GM18868 (cell line): ENCODE measurements around the gene FIGNL2.
"Not testable (repeated sequence)": the region's sequence is repeated elsewhere in the genome, so short reads cannot be mapped to it uniquely, and the experiment has no call there.

Experiments
- ATAC-seq: cut with Tn5 transposase; IDR thresholded peaks from one replicate; pipeline ENCODE4 v1.9.1; 2021; ENCODE audit warnings: mild to moderate bottlenecking, moderate library complexity; ENCODE audit not compliant: unreplicated experiment

FIGNL2 gene

DNA sequence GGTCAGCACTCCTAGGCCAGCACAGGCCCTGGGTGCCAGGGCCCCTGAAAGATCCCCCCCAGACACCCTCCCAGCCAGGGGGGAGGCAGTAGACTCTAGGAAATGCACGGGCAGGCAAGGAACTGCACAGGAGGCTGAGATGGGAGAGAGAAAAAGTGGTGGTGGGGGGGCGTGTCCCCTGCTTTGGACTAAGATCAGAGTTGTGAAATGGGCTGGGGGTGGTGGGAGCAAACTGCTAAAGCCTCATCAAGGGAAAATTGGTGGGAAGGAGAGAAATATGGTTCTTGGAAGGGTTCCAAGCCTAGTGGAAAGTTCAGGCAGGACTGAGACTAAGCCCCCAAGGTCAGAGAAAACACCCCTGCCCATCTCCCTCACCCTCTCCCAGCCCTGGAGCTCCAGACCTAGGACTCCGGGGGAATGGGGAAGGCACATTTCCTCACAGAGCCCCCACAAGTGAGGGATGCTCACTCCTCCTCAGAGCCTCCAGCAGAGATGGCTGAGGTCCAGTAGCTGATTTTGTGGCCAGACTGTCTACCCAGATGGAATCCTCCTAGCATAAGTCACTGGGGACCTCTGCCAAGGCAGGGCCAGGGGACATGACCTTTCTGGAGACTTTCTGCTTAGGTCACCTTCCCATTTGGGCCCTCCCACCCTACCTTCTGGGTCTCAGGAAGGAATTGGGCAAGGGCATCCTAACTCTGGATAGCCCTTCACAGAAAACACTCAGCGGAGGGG, 29.8 kb downstream of the FIGNL2 start:
- no peak for ATAC-seq

DNA sequence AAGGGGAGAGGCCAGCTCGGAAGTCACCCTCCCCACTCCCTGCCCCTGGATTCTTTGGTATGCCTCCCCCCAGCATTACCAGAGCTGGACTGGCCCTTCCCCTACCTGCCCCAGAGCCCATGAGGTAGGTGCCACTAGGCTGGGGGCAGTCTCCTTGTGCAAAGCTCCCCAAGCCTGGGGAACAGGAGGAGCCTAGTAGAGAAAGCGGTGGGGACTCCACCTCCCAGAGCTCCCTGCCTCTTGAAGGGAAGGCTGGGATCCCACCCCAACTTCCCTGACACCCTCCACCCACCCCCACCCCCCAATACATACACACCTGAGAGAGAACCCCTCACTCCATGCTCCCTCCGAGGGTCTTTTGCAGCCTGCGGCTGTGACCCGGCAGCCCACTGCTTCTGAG, 30.4 kb downstream of the FIGNL2 start:
- no peak for ATAC-seq

DNA sequence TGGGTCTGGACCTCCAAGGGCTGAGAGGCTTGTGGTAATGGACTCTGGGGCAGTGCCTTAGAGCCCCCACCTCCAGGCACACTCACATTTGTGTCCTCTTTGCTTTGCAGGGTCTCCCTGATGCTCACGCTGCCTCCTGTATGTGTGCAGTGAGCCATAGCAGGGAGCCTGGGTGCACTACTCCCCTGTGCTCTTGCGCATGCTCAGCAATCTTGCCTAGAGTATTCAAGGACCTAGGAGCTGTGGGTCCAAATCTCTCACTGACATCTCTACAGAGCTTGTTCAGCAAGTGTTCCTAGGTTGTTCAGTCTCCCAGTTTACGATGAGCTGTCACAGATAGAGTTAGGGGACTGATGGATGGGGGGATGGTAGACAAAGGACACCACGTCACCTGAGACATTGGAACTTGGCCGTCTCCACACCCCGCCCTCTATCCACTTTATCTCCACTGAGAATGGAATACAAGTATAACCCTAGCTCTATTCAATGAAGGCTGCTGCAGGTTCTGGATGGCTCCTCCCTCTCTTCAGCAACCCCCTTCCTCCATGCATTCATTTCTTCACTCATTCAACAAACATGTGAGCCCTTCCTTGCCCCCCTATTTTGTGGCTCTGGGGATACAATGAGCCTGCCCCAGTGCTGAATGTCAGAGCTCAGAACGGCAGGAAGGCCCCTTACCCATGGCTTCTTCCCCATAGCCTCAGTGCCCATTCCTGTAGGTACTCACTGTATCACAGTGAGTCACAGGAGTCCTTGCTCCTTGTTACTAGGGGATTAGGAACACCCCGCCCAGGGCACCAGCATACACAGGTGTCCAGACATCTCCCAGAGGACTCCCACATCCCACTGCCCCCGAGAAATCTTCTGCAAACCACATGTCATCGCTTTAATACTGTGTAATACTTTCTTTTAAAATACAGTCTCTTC, 31.2 kb downstream of the FIGNL2 start:
- ATAC-seq = no peak

DNA sequence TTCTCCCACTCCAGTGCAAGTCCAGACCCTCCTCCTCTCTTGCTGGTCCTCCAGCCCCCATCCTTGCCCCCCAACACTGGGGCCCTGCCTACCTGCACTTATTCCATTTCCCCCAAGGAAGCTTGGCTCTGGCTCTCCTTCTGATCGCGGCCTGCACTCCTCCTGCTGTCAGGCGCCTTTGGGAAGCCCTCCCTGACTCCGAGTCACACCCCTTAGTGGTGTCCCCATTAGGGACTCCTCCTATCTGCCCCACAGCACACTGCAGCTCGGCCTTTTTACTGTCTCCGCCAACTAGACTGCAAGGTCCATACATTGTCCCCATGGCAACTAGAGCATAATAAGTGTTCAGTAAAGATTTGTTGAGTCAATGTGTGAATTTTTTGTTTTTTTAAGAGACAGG, 32.9 kb downstream of the FIGNL2 start:
- ATAC-seq = no peak

DNA sequence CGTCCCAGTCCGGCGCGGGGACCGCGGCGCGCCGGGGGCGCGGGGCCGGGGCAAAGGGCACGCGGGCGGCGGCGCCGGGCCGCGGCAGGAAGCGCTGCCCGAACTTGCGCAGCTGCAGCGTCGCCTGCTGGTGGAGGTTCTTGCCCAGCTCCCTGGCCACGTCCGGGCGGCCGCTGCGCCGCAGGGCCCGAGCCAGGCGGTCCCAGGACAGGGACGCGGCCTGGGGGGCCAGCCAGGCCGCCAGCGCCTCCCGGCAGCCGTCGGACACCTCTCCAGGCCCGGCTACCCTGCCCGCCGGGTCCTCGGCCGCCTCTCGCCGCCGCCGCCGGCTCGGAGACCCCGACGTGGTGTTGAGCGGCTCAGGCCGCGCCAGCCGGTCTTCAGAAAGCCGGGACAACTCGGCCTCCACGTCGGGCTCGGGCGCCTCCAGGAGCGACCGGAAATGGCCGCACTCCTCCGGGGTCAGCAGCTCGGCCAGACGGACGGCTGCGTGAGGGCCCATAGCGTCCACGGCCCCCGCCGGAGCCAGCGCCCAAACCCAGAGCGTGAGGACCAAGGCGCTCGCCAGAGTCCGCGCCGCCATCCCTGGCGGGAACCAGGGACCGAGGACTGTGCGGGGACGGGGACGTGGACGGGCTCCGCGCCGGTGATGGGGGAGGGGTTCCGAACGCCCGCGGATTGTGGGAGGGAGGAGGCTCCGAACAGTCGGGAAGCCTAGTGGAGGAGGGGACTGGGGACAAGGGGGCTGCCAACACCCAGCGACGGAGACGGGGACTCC, 34.0 kb downstream of the FIGNL2 start:
- ATAC-seq = no peak

DNA sequence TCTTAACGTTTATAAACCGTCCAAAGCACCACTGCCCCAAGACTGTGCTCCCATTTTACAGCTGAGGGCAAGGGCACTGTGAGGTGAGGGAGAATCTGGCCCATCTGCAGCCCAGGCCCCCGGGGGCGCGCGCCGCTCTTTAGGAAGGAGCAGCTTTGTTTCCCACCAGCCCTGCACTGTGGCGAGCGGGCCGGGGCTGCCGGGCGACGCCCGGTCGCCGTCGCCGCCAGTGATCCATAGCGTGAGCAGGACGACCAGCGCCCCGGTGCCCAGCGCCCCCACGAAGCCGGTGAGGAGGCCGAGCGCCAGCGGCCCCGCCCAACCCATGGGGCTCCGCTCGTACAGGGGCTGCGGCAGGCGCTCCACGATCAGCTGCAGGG, 34.6 kb downstream of the FIGNL2 start:
- ATAC-seq = no peak

DNA sequence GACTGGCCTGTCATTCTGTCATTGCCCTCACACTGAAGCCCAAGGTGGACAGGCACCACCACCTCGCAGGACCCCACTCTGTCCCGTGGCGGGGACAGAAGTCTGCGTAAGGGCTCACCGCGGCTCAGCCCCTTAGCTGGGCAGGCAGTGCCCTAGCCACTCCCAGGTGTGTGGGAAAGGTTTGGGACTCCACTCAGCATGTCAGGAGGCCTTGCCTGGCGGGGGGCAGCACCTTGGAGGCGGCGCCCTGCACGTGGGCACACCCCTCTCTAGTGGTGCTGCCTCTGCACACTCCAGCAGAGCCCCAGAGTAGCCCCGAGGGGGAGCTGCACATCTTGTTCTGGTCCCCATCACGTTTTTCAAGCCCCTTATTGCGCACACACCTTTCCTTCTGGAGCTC, 35.6 kb downstream of the FIGNL2 start:
- no peak for ATAC-seq

DNA sequence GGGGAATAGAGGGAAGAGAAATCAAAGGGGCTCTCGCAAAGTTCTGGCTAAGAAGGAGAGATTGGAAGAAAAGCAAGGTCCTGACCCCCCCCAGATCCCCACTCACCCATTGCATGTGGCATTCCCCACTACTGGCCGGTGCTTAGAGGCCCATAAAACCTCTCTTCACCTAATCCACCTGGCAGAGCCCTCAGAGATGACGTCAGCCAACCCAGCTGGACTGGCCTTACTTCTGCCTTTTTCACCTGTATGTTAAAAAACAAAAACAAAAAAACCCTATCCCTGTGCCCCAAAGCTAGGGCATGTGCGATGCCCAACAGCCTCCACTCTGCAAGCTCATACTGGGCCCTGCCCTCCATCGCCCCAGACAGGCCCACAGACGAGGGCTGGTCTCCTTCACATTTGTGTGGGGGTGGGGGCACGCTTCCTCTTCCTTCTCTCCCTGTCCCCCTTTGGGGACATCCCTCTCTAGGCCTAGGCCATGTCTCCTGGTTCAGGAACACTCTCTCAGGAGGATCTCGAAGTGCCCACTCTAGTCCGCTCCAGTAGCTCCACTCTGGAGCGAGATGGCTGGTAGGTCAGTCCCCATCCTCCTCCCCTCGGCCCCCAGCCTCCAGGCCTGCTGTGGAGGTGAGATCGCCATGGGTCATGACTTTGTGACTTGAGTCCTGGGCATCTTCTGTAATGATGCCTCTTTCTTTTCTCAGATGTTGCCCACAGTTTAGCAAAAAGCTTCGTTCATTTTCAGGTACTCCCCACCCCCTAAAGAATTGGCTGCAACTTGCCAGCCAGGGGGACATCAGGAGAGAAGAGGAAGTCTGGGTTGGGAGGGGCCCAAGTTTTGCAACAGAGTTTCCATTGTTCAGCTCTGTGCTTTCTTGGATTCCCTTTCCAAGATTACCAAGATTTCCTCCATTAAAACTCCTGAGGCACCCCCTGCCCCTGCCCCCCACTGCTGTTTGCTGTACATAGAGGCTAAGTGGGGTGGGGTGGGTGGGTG, 37.0 kb downstream of the FIGNL2 start:
- ATAC-seq = no peak

DNA sequence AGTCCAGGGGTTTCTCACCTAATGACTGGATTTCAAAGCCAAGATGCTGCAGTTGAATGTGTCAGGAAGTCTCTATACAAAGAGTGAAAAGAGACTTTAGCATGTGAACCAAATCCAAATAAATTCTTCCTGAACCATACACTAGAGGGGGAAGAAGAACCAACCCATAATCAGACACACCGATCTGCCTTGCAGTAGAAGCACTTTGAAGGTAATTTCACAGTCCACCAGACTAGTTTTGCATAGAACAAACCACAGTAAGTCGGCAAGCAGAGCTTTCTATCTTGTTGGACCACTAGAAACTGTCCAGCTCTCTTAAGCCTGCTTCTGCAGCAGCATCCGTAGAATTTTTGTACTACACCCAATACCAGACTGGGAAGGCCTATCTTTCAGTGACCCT, 39.3 kb downstream of the FIGNL2 start:
- ATAC-seq = no peak

DNA sequence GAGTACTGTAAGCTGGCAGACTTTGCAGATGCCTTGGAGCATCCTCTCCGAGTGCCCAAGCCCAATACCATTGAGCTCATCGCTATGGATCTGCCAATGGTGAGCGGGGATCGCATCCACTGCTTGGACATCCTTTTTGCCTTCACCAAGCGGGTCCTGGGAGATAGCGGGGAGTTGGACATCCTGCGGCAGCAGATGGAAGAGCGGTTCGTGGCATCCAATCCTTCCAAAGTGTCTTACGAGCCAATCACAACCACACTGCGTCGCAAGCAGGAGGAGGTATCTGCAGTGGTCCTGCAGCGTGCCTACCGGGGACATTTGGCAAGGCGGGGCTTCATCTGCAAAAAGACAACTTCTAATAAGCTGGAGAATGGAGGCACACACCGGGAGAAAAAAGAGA, 41.6 kb downstream of the FIGNL2 start:
- ATAC-seq = no peak

DNA sequence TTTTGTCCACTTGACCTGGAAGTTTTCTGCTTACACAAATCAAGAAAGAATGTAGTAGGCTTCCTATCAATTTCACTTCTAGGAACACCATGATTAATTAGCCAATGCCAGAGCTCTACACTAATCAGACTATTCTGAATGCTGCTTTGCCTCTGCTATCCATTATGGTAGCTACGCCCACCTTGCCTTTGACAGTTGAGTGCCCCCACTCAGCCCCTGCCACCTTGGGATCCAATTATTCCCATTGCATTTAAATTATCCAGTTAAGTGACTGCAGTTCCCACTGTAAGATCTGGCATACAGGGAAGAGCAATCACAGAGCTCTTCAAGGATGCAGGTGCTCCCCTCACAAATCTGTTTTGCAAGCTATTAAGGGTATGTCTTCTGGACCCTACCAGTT, 47.5 kb downstream of the FIGNL2 start:
- no peak for ATAC-seq

DNA sequence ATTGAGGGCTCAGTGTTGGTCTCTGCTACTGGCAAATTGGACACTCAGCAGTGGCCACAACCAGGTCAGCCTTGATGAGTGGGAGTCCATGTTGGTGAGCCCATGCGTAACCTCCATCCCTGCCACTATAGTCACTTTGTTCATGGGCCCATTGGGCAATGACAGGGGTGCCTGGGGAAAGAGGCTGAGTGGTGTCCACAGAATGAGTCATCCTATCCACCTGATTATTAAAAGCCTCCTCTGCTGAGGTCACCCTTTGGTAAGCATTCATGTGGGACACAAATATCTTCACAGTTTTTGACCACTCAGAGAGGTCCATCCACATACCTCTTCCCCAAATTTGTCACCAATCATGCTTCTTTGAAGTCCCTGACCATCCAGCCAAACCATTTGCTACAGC, 50.0 kb downstream of the FIGNL2 start:
- no peak for ATAC-seq

DNA sequence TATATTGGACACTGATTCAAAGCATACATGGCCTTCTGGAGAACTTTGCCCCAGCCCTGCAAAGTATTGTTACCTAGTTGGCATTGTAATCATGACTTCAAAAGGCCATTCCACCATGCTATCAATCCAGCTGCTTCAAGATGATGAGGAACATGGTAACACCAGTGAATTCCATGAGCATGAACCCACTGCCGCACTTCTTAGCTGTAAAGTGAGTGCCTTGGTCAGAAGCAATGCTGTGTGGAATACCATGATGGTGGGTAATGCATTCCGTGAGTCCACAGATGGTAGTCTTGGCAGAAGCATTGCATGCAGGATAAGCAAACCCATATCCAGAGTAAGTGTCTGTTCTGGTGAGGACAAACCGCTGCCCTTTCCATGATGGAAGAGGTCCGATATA, 50.5 kb downstream of the FIGNL2 start:
- ATAC-seq = not testable (repeated sequence)

DNA sequence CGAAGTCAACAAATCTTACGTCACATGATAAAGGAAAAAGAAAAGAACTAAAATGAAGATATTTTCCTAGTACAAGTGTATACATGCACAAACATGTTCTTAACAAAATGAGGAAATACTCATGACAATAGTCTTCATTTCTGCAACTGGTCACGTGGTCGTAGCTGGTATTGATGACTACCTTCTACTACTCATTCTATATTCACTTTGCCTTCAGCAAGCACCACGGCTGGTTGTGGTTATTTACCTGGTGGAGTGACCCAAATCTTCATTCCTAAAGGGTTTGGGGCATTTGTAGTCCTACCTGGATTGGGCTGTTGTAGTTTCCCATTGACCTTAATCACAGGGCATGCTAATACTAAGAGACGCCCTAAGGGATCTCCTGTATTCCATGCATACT, 51.2 kb downstream of the FIGNL2 start:
- ATAC-seq = no peak

DNA sequence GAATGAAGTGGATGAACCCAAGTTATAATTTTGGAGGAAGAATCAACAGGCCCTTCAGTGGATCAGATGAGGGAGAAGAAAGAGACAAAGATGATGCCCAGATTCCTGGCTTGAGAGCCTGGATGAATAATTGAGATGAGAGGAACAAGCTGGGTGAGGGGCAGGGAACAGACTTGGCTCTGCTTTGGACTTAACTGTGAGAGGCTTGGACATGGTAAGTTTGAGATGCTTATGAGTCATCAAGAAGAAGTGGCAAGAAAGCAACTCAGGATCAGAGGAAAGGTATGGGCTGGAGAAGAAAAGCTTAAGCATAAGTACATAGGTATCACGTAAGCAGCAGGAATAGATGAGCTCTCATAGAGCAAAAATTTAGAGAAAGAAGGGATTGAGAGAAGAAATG, 55.3 kb downstream of the FIGNL2 start:
- no peak for ATAC-seq

DNA sequence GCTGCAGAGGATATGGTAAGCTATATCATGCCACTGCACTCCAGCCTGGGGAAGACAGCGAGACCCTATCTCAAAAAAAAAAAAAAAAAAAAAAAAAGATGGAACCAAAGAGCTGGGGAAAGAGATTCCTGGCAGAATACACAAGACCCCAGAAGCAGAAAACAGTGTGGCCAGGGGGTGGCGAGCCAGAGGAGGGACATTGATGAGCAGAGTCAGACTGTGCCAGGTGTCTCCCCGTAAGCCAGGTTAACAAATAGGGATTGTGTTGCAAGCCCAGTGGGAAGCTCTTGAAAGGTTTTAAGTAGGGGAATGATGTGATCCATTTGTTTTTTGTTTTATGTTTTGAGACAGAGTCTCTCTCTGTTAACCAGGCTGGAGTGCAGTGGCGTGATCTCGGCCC, 56.1 kb downstream of the FIGNL2 start:
- ATAC-seq = no peak

DNA sequence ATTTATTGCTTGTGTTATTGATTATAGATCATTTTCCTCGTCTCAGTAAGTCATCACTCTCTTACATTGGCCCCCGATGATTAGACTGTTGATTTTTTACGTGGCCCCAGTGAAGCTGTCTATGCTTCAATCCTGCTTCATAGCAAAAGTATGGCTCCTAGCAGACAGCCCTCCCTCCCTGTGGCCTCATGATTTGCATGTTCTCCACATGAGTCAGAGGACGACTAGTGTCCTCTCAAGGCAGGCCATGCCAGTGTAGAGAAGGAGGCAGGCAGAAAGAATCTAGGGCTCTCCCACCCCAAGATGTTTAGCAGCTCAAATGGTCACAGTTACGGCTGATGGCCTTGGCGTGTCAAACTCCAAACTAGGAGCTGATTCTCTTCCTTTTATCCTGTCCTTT, 59.6 kb downstream of the FIGNL2 start:
- no peak for ATAC-seq

DNA sequence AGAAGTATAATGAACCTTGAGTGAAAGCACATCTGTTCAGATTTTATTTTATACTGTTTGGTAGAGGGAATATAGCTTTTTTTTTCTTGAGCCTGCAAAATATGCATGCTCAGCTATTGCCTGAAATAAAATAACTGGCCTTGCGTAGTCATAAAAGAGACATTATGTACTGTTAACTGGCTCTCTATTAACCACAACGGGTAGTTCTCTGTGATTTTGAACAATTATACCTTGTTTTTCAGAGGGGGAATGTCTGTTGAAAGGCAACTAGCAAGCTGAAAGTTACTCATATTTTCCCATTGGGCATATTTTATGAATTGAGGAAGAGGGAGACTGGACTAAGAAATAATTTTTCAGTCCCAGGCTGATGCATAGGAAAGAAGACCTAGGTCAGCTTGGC, 62.6 kb downstream of the FIGNL2 start:
- no peak for ATAC-seq

DNA sequence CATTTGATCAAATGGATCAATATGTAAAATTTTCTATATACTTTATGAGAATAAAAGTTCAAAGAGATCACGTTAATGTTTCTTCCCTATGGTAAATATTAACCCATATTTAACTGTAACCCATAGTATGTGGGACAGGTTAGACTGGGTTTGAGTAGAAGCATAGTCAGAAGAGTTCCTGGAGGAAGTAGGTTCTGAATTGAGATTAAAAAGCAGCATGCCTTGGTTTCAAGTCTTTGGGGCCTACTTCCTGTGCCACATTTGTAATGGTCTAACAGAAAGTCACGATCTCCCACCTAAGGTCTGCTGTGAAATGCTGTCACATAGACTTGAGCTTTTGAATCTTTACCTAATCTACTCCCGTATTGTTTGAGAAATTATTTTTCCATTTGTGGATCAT, 63.8 kb downstream of the FIGNL2 start:
- ATAC-seq = no peak

DNA sequence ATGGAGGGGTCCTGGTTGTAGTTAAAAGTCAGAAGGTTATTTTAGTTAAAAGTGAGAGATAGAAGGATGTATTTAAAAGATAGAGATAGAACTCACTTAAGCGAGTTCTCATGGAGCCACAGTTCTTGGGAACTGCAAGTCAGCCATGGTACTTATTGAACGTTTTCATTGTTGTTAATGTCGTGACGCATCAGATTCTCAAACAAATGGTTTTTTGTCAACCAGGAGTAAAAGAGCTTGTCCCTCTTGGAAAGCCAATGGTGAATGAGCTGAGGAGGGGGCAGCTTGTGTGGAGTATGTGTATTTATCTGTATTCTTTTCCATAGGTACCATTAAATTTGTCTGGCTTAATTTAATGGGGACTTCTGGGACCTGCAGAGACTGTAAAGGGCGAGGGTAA, 68.6 kb downstream of the FIGNL2 start:
- ATAC-seq = no peak
